Pons (tissue), 1 donor: Measurements from ENCODE around the gene PPP1R1B.

Experiments used
- DNase-seq: peaks from one replicate; pipeline ENCODE4 v3.0.0-alpha.2; 2016; ENCODE audit warnings: low spot score

The PPP1R1B gene

GRCh38 chr17:39653662-39654331 lies 27.0 kb downstream of the PPP1R1B start:
- peak; percentile 81 for DNase-seq

- DNase-seq, result no peak
Observed at GRCh38 chr17:39655105-39655504, 28.4 kb downstream of the PPP1R1B start.

- no peak for DNase-seq
Observed at GRCh38 chr17:39658346-39658745, 31.6 kb downstream of the PPP1R1B start.

- no peak for DNase-seq
Observed at GRCh38 chr17:39658760-39659159, 32.0 kb downstream of the PPP1R1B start.

GRCh38 chr17:39659279-39660010 lies 32.7 kb downstream of the PPP1R1B start:
- DNase-seq, result peak; percentile 51

- DNase-seq, result no peak
Observed at GRCh38 chr17:39660011-39660360, 33.2 kb downstream of the PPP1R1B start.

- no peak for DNase-seq
Observed at GRCh38 chr17:39660397-39661385, 33.9 kb downstream of the PPP1R1B start.

- DNase-seq, result no peak
Observed at GRCh38 chr17:39661744-39662541, 35.2 kb downstream of the PPP1R1B start.

GRCh38 chr17:39662551-39663339 lies 36.0 kb downstream of the PPP1R1B start:
- no peak for DNase-seq

GRCh38 chr17:39663340-39663687 lies 36.6 kb downstream of the PPP1R1B start:
- DNase-seq, result no peak

- DNase-seq, result no peak
Observed at GRCh38 chr17:39663688-39664580, 37.2 kb downstream of the PPP1R1B start.

GRCh38 chr17:39664581-39665561 lies 38.1 kb downstream of the PPP1R1B start, which contains the start of gene TCAP:
Gene TCAP, plus strand, starts transcription at chr17:39665349. Its CDS starts 11 bp downstream, at chr17:39665360.
- no peak for DNase-seq

- DNase-seq, result no peak
Observed at GRCh38 chr17:39665642-39666224, 39.0 kb downstream of the PPP1R1B start.

- no peak for DNase-seq
Observed at GRCh38 chr17:39666231-39666600, 39.5 kb downstream of the PPP1R1B start.

- DNase-seq, result peak; percentile 49
Observed at GRCh38 chr17:39666601-39667261, 40.0 kb downstream of the PPP1R1B start.

GRCh38 chr17:39667262-39667944 lies 40.7 kb downstream of the PPP1R1B start:
- DNase-seq, result no peak
